Measurements from ENCODE around the gene PERM1.

Gene PERM1

GRCh38 chr1:932776-933602 is 48.9 kb downstream of the PERM1 start:
- DNase-seq: no peak

GRCh38 chr1:932173-932510 is 49.8 kb downstream of the PERM1 start:
- no peak for DNase-seq

- no peak for DNase-seq
These were observed 50.3 kb downstream of the PERM1 start for GRCh38 chr1:931380-932172.

- DNase-seq: no peak
These were observed 51.2 kb downstream of the PERM1 start for GRCh38 chr1:930633-931138.

- no peak for DNase-seq
These were observed 51.9 kb downstream of the PERM1 start for GRCh38 chr1:929712-930632.

- no peak for DNase-seq
These were observed 52.9 kb downstream of the PERM1 start for GRCh38 chr1:928825-929661.

- no peak for DNase-seq
These were observed 54.1 kb downstream of the PERM1 start for GRCh38 chr1:927748-928147.

- DNase-seq: no peak
These were observed 54.7 kb downstream of the PERM1 start for GRCh38 chr1:927234-927633.

- no peak for DNase-seq
These were observed 56.1 kb downstream of the PERM1 start for GRCh38 chr1:925561-926421.

Measured in NCI-H1048 (cell line).